ENCODE results near the gene DOCK11.
"Not testable (repeated sequence)": the region's sequence is repeated elsewhere in the genome, so short reads cannot be mapped to it uniquely, and the experiment has no call there.

Gene DOCK11

DNA sequence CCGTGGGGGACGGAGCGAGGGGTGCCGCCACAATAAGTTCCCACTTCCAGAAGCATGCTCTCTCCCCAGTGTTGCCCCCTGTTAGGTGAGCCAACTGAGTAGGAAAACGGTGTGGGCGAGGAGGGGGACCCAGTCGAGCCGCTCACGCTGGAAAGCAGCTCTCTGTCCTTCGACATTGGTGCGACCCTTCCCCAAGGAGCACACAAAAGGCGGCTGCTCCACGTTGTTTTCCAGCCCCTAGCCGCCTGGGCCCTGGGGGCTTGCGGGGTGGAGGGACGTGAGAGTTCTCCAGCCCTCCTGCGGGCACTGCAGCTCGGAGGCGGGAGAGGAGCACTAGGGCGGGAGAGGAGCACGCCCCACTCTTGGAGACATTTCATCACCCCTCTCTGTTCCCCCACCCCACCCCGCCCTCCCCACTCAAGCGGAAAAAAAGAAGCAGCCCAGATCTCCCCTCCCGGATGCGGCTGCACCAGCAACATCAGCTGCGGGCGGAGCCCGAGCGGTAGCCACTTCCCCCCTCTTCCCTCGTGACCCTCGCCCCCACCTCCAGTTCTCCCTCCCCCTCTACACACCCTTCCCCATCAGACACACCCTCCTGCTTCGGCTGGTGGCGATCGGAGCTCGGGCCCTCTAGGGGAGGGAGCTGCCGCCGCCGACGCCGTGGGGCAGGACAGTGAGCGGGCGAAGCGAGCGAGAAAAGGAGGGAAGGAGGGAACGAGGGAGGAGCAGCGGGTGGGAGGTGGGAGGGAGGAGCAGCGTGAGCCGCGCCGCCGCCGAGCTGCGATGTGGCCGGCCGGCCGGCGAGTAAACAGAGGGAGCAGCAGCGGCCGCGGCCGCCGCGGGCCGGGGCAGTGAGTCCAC lies at the start of gene DOCK11:
DOCK11 (plus strand) TSS at position 755 of the 861 bp plus-strand sequence. CDS start 157 bp downstream, outside the sequence.
- peak; percentile 56 to 65 for DNase-seq (ENCODE audit: low read depth in 1 of 2, low spot score in 1 of 2)

GRCh38 chrX:118448273-118448783 lies 47.3 kb upstream of the DOCK11 start:
- DNase-seq (ENCODE audit: low read depth in 1 of 2, low spot score in 1 of 2), result no peak

GRCh38 chrX:118455013-118455412 lies 40.6 kb upstream of the DOCK11 start:
- DNase-seq (ENCODE audit: low read depth in 1 of 2, low spot score in 1 of 2), result no peak

- DNase-seq (ENCODE audit: low read depth in 1 of 2, low spot score in 1 of 2), result no peak
These were observed 36.1 kb upstream of the DOCK11 start for GRCh38 chrX:118459494-118459893.

- no peak for DNase-seq (ENCODE audit: low read depth in 1 of 2, low spot score in 1 of 2)
These were observed 31.1 kb upstream of the DOCK11 start for GRCh38 chrX:118464501-118464900.

GRCh38 chrX:118468122-118468521 lies 27.5 kb upstream of the DOCK11 start:
- DNase-seq (ENCODE audit: low read depth in 1 of 2, low spot score in 1 of 2), result no peak

- DNase-seq (ENCODE audit: low read depth in 1 of 2, low spot score in 1 of 2), result not testable (repeated sequence)
These were observed 24.8 kb upstream of the DOCK11 start for GRCh38 chrX:118470721-118471347.

DNA sequence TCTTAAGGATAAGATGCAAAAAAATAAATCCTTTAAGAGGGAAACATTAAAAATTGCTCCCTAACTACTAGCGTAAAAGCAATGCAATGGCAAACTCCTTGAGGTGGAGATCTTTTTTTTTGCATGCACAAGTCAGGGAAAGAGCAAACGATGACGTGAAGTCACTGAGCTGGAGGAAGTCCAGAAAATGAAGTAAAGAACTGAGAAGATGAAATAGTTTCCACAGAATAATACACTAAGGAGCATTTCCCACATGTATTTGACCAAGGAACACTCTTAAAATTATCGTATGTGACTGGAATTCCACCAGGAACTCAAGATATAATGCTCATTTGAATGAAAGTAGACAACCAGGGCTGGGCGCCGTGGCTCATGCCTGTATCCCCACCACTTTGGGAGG lies 21.0 kb upstream of the DOCK11 start:
- DNase-seq (ENCODE audit: low read depth in 1 of 2, low spot score in 1 of 2), result no peak

DNA sequence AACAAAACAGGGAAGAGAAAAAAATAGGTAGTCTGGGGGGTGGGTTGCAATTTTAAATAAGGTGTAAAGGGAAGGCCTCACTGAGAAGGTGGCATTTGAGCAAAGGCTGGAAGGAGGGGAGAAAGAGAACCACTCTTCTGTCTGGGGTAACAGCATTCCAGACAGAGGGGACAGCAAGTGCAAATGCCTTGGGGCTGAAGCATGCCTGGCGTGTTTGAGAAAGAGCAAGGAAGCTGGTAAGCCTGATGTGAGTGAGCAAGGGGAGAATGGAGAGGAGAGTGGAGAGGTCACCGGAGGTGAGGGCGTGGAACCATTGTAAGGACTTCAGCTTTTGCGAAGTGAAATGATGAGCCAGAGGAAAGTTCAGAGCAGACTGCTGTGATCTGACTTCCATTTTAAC lies 19.7 kb upstream of the DOCK11 start:
- DNase-seq (ENCODE audit: low read depth in 1 of 2, low spot score in 1 of 2), result no peak

DNA sequence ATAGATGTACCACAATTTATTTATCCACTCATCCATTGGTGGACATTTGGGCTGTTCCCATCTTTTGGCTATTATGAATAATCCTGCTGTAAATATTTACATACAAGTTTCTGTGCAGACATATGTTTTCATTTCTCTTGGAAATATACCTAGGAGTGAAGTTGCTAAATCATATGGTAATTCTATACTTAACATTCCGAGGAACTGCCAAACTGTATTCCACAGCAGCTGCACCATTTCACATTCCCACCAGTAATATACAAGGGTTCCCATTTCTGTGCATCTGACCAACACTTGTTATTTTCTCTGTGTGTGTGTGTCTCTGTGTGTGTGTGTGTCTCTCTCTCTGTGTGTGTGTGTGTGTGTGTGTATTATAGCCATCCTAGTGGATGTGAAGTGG lies 15.4 kb upstream of the DOCK11 start:
- DNase-seq (ENCODE audit: low read depth in 1 of 2, low spot score in 1 of 2), result no peak

DNA sequence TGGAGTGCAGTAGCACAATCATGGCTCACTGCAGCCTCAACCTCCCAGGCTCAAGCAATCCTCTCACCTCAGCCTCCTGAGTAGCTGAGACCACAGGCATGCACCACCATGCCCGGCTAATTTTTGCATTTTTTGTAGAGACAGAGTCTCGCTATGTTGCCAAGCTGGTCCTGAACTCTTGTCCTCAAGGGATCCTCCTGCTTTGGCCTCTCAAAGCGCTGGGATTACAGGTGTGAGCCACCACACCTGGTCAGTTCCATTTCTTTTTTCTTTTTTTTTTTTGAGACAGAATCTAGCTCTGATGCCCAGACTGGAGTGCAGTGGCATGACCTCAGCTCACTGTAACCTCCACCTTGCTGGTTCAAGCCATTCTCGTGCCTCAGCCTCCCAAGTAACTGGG lies 13.2 kb upstream of the DOCK11 start:
- not testable (repeated sequence) for DNase-seq (ENCODE audit: low read depth in 1 of 2, low spot score in 1 of 2)

DNA sequence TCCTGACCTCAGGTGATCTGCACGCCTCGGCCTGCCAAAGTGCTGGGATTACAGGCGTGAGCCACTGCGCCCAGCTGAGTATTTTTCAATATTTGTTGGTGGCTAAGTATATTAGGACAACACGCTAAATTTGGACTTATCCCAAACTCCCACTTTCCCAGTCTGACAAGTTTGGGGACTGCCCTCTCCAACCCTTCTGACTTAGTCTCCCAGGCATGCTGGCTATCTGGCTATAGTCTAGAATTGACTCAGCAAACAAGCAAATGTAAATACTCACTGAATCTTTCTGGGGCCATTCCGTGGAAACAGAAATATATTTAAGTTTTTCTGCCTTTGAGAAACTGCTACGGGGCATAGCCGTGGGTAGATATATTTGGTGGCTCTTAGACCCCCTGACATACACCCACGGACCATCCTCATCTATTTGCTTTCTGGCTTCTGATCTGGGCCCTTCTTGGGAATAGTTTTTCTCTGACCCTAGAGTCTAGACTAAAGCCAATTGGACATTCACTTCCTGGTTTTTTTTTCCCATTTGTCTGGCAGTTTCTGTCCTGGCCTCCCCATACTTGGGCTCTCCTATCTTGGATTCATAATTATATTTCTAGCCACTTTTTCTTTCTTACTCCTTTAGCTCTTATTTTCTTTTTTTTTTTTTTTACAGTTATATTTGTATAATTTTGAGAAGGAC lies 11.3 kb upstream of the DOCK11 start:
- DNase-seq (ENCODE audit: low read depth in 1 of 2, low spot score in 1 of 2), result no peak

- DNase-seq (ENCODE audit: low read depth in 1 of 2, low spot score in 1 of 2), result not testable (repeated sequence)
These were observed 8.9 kb upstream of the DOCK11 start for GRCh38 chrX:118486693-118487092.

DNA sequence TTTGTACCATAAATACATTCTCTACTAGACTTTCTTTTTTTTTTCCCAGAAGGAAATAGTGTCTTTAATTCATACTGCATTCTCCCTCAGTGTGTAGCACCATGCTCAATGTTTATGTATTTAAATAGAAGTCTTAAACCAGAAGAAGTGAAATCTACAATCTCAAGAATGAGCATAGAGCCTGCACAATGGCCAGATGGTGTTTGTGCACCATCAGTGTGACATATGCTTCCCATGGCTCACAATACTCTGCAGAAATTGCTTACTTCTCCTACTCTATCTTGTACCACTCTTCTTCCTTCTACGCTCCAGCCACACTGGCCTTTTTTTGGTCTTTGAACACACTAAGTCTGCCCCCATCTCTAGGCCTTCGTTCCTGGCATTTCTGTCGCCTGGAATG lies 2.6 kb upstream of the DOCK11 start:
- DNase-seq (ENCODE audit: low read depth in 1 of 2, low spot score in 1 of 2), result no peak

GRCh38 chrX:118493653-118494297 lies 1.8 kb upstream of the DOCK11 start:
- DNase-seq (ENCODE audit: low read depth in 1 of 2, low spot score in 1 of 2), result no peak

- DNase-seq (ENCODE audit: low read depth in 1 of 2, low spot score in 1 of 2), result peak; percentile 35 to 51
These were observed 545 bp downstream of the DOCK11 start for GRCh38 chrX:118495958-118496762.

- no peak for DNase-seq (ENCODE audit: low read depth in 1 of 2, low spot score in 1 of 2)
These were observed 1.1 kb downstream of the DOCK11 start for GRCh38 chrX:118496763-118497079.

DNA sequence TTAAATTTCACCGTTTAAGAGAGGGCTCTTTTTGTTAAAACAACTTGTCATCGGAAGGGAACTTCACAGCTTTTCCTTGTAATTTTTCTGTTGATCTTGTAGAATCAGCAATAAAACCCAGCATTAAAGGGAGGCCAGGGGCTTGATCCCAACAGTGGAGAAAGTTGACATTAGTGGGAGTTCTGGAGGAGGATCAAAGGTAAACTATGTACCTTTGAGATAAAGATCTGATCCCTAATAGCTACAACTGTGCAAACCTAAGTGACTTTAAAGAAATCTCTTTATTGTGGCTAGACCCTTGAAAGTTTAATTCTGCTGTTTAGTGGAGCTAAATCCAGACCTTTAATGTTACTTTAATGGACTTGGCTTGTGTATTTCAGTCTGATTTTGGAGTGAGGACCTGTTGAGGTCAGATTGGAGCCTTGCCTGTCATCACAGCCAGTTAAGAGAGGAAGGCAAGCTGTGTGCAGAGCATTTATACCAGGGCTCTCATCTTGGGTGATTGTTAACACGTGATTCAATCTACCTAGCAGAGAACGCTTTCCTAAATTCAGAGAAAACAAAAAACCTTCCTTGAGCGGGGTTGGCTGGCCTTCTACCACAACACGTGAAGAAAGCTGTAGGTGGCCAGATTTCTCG lies 1.7 kb downstream of the DOCK11 start:
- DNase-seq (ENCODE audit: low read depth in 1 of 2, low spot score in 1 of 2), result no peak

- DNase-seq (ENCODE audit: low read depth in 1 of 2, low spot score in 1 of 2), result no peak
These were observed 2.7 kb downstream of the DOCK11 start for GRCh38 chrX:118498351-118498750.

GRCh38 chrX:118498755-118499154 lies 3.1 kb downstream of the DOCK11 start:
- DNase-seq (ENCODE audit: low read depth in 1 of 2, low spot score in 1 of 2), result no peak
